Right ventricle myocardium inferior (tissue), 1 donor: Measurements from ENCODE around the gene C2CD5. TPM values are rescaled to one million over a fixed set of nuclear protein-coding genes. Genes with fewer than 3 reads are reported as not detected.

Experiments used
- total RNA-seq: library from RNA; stranded (reverse); fragmentation: NEBNext Ultra II Directional; extraction: Animal tissue kit (Norgen Biotek cat#: 25700); gene quantifications from one replicate; pipeline ENCODE4 v1.2.1, GENCODE V29; 2021
- donor health status: DM: no; HTN: yes; CAD: no; lungs with severe emphysema.

Gene C2CD5
- total RNA-seq, 1 donor from 2014 or later, result 22.0 TPM

Other genes with a start within 250 kb of the C2CD5 start
- gene ST8SIA1, start 209.8 kb downstream of the C2CD5 start, total RNA-seq, result 3.6 TPM
- gene ETNK1, start 80.6 kb upstream of the C2CD5 start, total RNA-seq, result 17.0 TPM